Measurements from ENCODE around the gene CEND1.

- TF ChIP-seq CTCF (conservative IDR thresholded peaks at IDR 0.05) = no peak
- no peak for TF ChIP-seq EZH2 (IDR thresholded peaks at IDR 0.05; ENCODE audit: low read depth)
Measured at GRCh38 chr11:794013-794765, 4.3 kb upstream of the CEND1 start.

Data from PC-9 (cell line).